Esophagus (tissue), 2 donors: ENCODE data around the gene DNAJC21. TPM values are rescaled to one million over a fixed set of nuclear protein-coding genes. Genes with fewer than 3 reads are reported as not detected.
A peak's percentile ranks its signal among the peaks of the same experiment; 100 is the strongest.
"Not testable (repeated sequence)": the region's sequence is repeated elsewhere in the genome, so short reads cannot be mapped to it uniquely, and the experiment has no call there.

ENCODE experiments used
- H3K27ac ChIP-seq, 2 donors: one replicate each; pipeline ENCODE4 v1.5.1; 2013; ENCODE audit warnings: low read depth in 2 of 2, mild to moderate bottlenecking in 2 of 2, inconsistent platforms in 1 of 2, low read length in 1 of 2, moderate library complexity in 1 of 2
- H3K27me3 ChIP-seq, 2 donors: one replicate each; pipeline ENCODE4 v1.6.1; 2013; ENCODE audit warnings: low read length in 2 of 2, control low read depth in 1 of 2, mild to moderate bottlenecking in 1 of 2; ENCODE audit not compliant: insufficient read depth in 2 of 2, control insufficient read depth in 1 of 2
- H3K36me3 ChIP-seq, 2 donors: one replicate each; pipeline ENCODE4 v1.6.1; 2013; ENCODE audit warnings: low read length in 1 of 2; ENCODE audit not compliant: control insufficient read depth in 2 of 2, insufficient read depth in 2 of 2
- H3K4me1 ChIP-seq, 2 donors: one replicate each; pipeline ENCODE4 v1.6.1; 2013; ENCODE audit warnings: low read length in 1 of 2; ENCODE audit not compliant: control insufficient read depth in 2 of 2, insufficient read depth in 2 of 2
- H3K4me3 ChIP-seq, 2 donors: one replicate each; pipeline ENCODE4 v1.5.1; 2013; ENCODE audit warnings: low read length in 2 of 2, mild to moderate bottlenecking in 2 of 2, low read depth in 1 of 2, moderate library complexity in 1 of 2
- H3K9me3 ChIP-seq, 2 donors: one replicate each; pipeline ENCODE4 v1.6.1; 2013; ENCODE audit warnings: mild to moderate bottlenecking in 2 of 2, low read depth in 1 of 2, low read length in 1 of 2, moderate library complexity in 1 of 2; ENCODE audit not compliant: control insufficient read depth in 2 of 2, insufficient read depth in 1 of 2
- WGBS, 2 donors: extraction: QIAGEN DNeasy Blood & Tissue Kit; methylation state at CpG; one replicate each; pipeline ENCODE4 v1.1.7; 2013; 5-methylcytosine and 5-hydroxymethylcytosine counted together
- polyA plus RNA-seq, 2 donors: library from polyadenylated mRNA; stranded (reverse); fragments of 200-250 nt; gene quantifications; one replicate each; pipeline ENCODE4 v1.2.3, GENCODE V29; 2013
- donor health status: healthy with polysubstance abuse.
- donor health status: Bipolar disorder and iron deficiency.

Gene DNAJC21
- polyA plus RNA-seq, 2 donors = 24.5 to 24.6 TPM

- H3K4me1 ChIP-seq = peaks cover 0 to 2% of the 10 kb centered on the region in 2 donors
- H3K4me3 ChIP-seq = peak overlapping the region; percentile 97 to 98
- WGBS, 2 donors = 16 to 17% methylated on average over 6 of the region's 6 CpGs
- H3K36me3 ChIP-seq = peaks cover 0 to 2% of the 10 kb centered on the region in 2 donors
- no peaks in the 10 kb centered on the region for H3K27me3 ChIP-seq
- H3K9me3 ChIP-seq = no peaks in the 10 kb centered on the region
- H3K27ac ChIP-seq = no peak overlapping the region
Measured at GRCh38 chr5:34916518-34916917, 12.8 kb upstream of the DNAJC21 start.

DNA sequence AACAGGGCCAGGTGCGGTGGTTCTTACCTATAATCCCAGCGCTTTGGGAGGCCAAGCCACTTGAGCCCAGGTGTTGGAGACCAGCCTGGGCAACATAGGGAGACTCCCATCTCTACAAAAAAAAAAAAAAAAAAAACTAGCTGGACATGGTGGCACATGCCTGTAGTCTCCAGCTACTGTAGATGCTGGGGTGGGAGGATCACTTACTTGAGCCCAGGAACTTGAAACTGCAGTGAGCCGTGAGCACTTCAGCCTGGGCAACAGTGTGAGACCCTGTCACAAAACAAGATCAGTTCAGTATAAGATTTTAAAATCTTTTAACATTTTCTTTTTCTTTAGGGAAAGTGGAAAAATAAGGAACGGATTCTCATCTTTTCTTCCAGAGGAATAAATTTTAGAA, 11.3 kb upstream of the DNAJC21 start:
- Histone ChIP-seq H3K4me3 (no peak overlapping the region), H3K9me3 (no peaks in the 10 kb centered on the region), H3K36me3 (peaks cover 0 to 2% of the 10 kb centered on the region in 2 donors), H3K27ac (no peak overlapping the region), H3K27me3 (no peaks in the 10 kb centered on the region), H3K4me1 (peaks cover 0 to 2% of the 10 kb centered on the region in 2 donors)
- 77 to 81% methylated on average over 4 of the region's 4 CpGs for WGBS, 2 donors

DNA sequence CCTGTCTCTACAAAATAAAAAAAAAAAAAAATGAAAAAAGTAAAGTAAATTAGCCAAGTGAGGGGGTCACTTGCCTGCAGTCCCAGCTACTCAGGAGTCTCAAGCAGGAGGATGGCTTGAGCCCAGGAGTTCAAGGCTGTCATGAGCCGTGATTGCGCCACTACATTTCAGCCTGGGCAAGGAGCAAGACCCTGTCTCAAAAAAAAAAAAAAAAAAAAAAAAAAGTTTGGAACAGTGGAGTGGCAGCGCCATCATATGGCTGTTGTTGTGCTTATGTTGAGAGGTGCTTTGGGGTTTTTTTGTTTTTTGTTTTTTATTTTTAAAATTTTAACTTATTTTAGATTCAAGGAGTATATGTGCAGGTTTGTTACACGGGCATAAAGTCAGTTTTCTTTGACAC, 10.3 kb upstream of the DNAJC21 start:
- WGBS, 2 donors = 86 to 87% methylated on average over 4 of the region's 4 CpGs
- Histone ChIP-seq H3K4me3 (no peak overlapping the region), H3K4me1 (peaks cover 0 to 2% of the 10 kb centered on the region in 2 donors), H3K27ac (no peak overlapping the region), H3K27me3 (no peaks in the 10 kb centered on the region), H3K9me3 (no peaks in the 10 kb centered on the region), H3K36me3 (peaks cover 0 to 2% of the 10 kb centered on the region in 2 donors)

DNA sequence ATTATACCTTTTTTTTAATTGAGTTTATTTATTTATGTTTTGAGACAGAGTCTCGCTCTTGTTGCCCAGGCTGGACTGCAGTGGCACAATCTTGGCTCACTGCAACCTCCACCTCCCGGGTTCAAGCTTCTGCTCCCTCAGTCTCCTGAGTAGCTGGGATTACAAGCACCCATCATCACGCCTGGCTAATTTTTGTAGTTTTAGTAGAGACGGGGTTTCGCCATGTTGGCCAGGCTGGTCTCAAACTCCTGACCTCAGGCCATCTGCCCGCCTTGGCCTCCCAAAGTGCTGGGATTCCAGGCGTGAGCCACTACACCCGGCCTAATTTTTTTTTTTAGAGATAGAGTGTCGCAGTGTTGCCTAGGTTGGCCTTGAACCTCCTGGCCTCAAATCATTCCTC, 6.1 kb upstream of the DNAJC21 start:
- not testable (repeated sequence) for H3K4me1 ChIP-seq, H3K36me3 ChIP-seq
- 92 to 93% methylated on average over 9 of the region's 9 CpGs for WGBS, 2 donors

GRCh38 chr5:34923694-34924461, 5.5 kb upstream of the DNAJC21 start:
- Histone ChIP-seq H3K36me3 (peaks cover 2% of the 10 kb centered on the region in 2 donors), H3K4me1 (no peaks in the 10 kb centered on the region), H3K4me3 (no peak overlapping the region), H3K27ac (no peak overlapping the region), H3K9me3 (no peaks in the 10 kb centered on the region), H3K27me3 (no peaks in the 10 kb centered on the region)
- WGBS, 2 donors = 29 to 35% methylated on average over 3 of the region's 3 CpGs

More for the DNA sequence above, 6.1 kb upstream of the DNAJC21 start:
- not testable (repeated sequence) for H3K9me3 ChIP-seq, H3K27ac ChIP-seq, H3K4me3 ChIP-seq, H3K27me3 ChIP-seq

GRCh38 chr5:34924462-34924765, 4.9 kb upstream of the DNAJC21 start:
- Histone ChIP-seq H3K4me1 (no peaks in the 10 kb centered on the region), H3K36me3 (peaks cover 2% of the 10 kb centered on the region in 2 donors), H3K9me3 (no peaks in the 10 kb centered on the region), H3K27ac (no peak overlapping the region), H3K27me3 (no peaks in the 10 kb centered on the region), H3K4me3 (no peak overlapping the region)

GRCh38 chr5:34926318-34926888, 3.0 kb upstream of the DNAJC21 start:
- Histone ChIP-seq H3K36me3 (peaks cover 0 to 2% of the 10 kb centered on the region in 2 donors), H3K4me3 (no peak overlapping the region), H3K4me1 (no peaks in the 10 kb centered on the region), H3K27ac (no peak overlapping the region), H3K9me3 (no peaks in the 10 kb centered on the region), H3K27me3 (no peaks in the 10 kb centered on the region)
- WGBS, 2 donors = 91 to 92% methylated on average over 3 of the region's 3 CpGs

GRCh38 chr5:34927785-34928184, 1.6 kb upstream of the DNAJC21 start:
- peaks cover 0 to 5% of the 10 kb centered on the region in 2 donors for H3K4me1 ChIP-seq
- 90 to 94% methylated on average over 5 of the region's 5 CpGs for WGBS, 2 donors
- H3K9me3 ChIP-seq = no peaks in the 10 kb centered on the region
- H3K27me3 ChIP-seq = no peaks in the 10 kb centered on the region
- H3K4me3 ChIP-seq = no peak overlapping the region
- H3K27ac ChIP-seq = no peak overlapping the region
- peaks cover 0 to 2% of the 10 kb centered on the region in 2 donors for H3K36me3 ChIP-seq

DNA sequence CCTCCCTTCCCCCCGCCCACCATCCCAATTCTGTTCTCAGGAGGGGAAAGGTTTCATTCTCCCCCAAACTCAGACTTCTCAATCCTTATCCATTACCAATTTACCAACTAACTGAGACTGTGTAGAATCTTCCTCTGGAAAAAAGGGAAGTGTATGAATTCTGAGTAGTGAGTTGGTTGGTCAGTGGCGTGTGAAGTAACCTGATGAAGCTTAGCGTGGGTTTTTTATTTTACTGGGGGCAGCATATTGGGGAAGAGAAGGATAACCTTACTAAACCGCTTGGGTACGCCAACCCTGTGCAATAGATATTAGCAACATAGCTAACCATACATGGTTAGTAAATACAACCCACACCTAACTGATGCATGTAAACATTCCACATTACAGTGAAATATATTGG, 1.1 kb upstream of the DNAJC21 start:
- 85 to 87% methylated on average over 5 of the region's 5 CpGs for WGBS, 2 donors
- Histone ChIP-seq H3K4me1 (peaks cover 0 to 6% of the 10 kb centered on the region in 2 donors), H3K36me3 (peaks cover 0 to 2% of the 10 kb centered on the region in 2 donors), H3K27ac (no peak overlapping the region), H3K9me3 (no peaks in the 10 kb centered on the region), H3K4me3 (no peak overlapping the region), H3K27me3 (no peaks in the 10 kb centered on the region)
